ENCODE measurements around the gene DHX29.

The DHX29 gene

DNA sequence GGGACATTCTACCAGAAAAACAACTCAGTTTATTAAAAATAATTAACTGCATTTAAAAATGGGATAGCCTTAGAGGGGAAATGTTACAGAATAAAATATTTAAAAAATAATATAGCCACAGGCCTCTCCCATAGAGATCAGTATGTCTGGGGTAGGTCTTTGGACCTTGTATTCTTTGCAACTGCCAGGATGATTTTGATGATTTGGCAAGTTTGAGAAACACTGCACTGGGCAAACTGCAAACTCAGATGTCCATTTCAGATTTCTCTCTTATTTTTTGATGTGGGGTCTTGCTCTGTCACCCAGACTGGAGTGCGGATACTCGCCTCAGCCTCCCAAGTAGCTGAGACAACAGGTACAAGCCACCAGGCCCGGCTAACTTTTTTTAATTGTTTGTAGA is 49.2 kb downstream of the DHX29 start:
- no peak for FAIRE-seq
- TF ChIP-seq POLR2AphosphoS5 (IDR thresholded peaks at IDR 0.05; ENCODE audit: low read depth, low read length) (no peak), TAF1 (IDR thresholded peaks at IDR 0.05; ENCODE audit: borderline replicate concordance, low read depth, low read length) (no peak), POLR2A (IDR thresholded peaks at IDR 0.05; ENCODE audit: low read depth, low read length) (no peak)
- no peak for DNase-seq (ENCODE audit: insufficient read length)

DNA sequence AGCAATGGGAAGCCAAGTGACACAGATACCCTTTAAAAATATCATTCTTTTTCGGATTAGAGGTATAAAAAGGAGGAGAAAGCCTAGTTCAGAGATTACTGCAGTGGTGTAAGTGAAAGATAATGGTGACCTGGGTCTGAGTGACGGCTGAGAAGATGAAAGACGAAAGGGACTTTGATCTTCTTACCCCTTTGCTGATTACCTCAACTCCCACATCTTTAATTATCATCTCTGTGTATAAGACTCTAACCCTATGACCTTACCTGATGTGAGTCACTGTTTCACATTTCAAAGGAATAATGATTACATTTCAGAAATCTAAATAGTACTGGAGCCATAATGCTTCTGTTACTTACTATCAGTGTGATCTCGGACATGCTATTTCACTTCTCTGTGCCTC is 52.7 kb downstream of the DHX29 start:
- no peak for TF ChIP-seq TAF1 (IDR thresholded peaks at IDR 0.05; ENCODE audit: borderline replicate concordance, low read depth, low read length)
- no peak for TF ChIP-seq POLR2AphosphoS5 (IDR thresholded peaks at IDR 0.05; ENCODE audit: low read depth, low read length)
- FAIRE-seq (no peak), DNase-seq (ENCODE audit: insufficient read length) (no peak)

DNA sequence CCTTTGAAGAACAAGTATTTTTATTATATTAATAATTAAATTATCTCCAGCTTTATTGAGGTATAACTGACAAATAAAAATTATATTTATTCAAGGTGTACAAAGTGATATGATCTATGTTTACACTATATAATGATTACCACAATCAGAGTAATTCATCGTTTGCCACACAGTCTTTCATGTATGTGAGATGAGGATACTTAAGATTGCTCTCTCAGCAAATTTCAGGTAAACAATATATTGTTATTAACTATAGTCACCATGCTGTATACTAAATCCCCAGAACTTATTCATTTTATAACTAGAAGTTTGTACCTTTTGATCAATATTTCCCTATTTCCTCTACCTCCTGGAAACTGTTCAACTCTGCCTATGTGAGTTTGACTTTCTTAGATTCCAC is 57.4 kb downstream of the DHX29 start:
- no peak for TF ChIP-seq POLR2A (IDR thresholded peaks at IDR 0.05; ENCODE audit: low read depth, low read length)
- TF ChIP-seq TAF1 (IDR thresholded peaks at IDR 0.05; ENCODE audit: borderline replicate concordance, low read depth, low read length) = no peak
- no peak for TF ChIP-seq POLR2AphosphoS5 (IDR thresholded peaks at IDR 0.05; ENCODE audit: low read depth, low read length)
- FAIRE-seq = no peak
- no peak for DNase-seq (ENCODE audit: insufficient read length)

DNA sequence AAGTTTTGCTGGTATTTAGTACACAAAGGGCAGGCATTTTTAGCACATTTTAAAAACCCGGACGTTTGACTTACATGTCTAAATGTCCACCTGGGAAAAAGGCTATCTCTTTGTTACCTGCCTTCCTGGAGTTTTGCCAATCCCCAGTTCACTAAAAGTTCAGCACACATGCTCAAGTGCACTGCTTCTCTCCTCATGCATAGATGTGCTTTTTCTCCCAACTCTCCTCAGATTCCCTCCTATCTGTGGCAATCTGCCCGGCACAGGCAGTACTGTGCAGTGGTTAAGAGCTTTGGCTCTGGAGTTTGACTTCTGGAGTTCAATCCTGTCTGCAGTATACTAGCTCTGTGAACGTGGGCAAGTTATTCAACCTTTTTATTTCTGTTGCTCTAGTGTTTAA is 65.7 kb downstream of the DHX29 start:
- no peak for TF ChIP-seq TAF1 (IDR thresholded peaks at IDR 0.05; ENCODE audit: borderline replicate concordance, low read depth, low read length)
- TF ChIP-seq POLR2A (IDR thresholded peaks at IDR 0.05; ENCODE audit: low read depth, low read length) = no peak
- no peak for TF ChIP-seq POLR2AphosphoS5 (IDR thresholded peaks at IDR 0.05; ENCODE audit: low read depth, low read length)
- no peak for FAIRE-seq

DNA sequence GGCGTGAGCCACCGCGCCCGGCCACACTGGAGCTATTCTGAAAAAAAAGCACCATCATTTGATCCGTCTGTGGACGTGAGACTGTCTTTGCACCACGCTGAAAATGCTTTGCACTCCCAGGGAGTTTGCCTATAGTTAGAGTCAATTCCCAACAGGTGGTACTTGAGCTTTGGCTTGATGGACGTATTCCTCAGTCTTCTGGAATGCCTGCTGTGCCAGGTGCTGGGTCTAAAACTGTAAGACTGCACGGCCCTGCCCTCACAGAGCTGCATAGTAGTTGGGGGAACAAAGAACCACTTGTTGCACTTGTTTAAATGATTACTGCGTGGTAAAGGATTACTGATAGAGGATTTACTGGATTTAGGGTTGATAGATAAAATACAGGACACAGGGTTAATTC is 70.7 kb downstream of the DHX29 start:
- no peak for DNase-seq (ENCODE audit: insufficient read length)
- no peak for TF ChIP-seq POLR2AphosphoS5 (IDR thresholded peaks at IDR 0.05; ENCODE audit: low read depth, low read length)
- no peak for TF ChIP-seq POLR2A (IDR thresholded peaks at IDR 0.05; ENCODE audit: low read depth, low read length)
- TF ChIP-seq TAF1 (IDR thresholded peaks at IDR 0.05; ENCODE audit: borderline replicate concordance, low read depth, low read length) = no peak
- no peak for FAIRE-seq

More for the DNA sequence above, 65.7 kb downstream of the DHX29 start:
- DNase-seq (ENCODE audit: insufficient read length) = no peak

DNA sequence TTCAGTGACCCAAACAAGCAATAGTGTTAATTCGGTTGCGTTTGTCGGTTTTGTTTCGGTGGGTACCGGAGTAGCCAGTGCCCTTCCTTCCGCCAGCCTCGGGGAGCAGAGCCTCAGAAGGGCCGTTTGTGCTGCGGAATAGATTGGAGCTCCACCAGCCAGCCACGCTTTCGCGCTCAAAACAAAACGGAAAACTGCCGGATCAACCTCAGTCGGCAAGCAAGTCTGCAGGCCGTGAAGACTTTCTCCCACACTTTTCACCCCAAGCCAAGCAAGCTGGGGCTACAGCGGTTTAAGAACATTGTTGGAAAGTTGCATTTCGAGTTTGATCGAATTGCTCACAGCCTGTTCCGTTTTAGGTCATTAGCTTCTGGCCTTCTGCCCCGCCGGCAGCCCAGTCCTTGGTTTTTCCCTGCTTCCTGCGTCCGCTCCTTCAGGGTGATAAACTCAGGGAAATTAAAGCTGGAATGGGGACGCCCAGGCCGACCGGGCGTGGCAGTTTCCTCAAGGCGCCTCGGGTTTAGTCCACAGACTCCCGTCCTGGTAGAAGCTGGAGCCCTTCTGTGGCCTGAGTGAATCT is 73.3 kb downstream of the DHX29 start:
- TF ChIP-seq TAF1 (IDR thresholded peaks at IDR 0.05; ENCODE audit: borderline replicate concordance, low read depth, low read length) (no peak), POLR2AphosphoS5 (IDR thresholded peaks at IDR 0.05; ENCODE audit: low read depth, low read length) (no peak), POLR2A (IDR thresholded peaks at IDR 0.05; ENCODE audit: low read depth, low read length) (no peak)
- no peak for FAIRE-seq
- no peak for DNase-seq (ENCODE audit: insufficient read length)

DNA sequence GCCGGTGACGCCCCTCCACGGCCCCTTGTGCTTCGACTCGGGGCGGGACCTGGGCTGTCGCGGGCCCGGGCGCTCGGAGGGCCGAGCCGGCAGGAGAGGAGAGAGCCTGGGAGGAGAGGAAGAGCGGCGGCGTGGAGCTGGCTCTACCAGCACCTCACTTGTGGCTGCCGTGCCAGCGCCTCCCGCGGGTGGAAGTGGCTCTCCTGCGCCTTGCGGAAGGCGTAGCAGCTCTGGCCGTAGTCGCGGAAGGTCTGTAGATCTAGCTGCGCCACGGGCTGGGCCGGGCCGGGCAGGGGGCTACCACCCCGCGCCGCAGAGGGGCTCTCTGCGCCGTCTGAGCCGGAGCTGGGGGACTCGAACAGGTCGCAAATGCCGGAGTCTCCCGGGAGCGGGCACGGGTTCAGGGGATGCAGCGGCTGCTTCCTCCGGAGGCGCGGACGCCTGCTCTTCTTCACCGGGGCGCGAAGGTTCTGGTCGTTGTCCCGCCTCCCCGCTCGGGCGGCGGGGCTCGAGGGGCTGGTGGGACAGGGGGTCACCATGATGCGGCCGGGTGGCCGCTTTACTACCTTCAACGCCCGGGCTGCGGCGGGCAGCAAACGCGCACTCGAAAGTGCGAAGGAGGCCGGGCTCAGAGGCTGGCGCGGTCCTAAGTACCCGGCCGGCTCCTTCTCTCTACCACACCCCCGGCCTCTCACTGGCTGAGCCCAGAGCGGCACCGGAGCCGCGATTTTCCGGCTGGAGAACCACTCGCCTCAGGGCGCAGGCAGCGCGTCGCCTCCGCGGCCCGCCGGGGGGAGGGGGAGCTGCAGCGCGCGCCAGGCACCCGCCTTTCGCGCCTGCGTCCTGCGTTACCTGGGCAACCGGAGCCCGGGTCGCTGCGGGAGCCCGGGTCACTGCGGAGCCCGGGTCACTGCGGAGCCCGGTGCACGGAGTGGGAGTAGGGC is 74.2 kb downstream of the DHX29 start, which contains the start of gene CCNO:
CCNO (minus strand) TSS at position 624 of the 944 bp plus-strand sequence; CDS start at position 539, 85 bp downstream.
- FAIRE-seq (no peak), DNase-seq (ENCODE audit: insufficient read length) (no peak)
- no peak for TF ChIP-seq POLR2AphosphoS5 (IDR thresholded peaks at IDR 0.05; ENCODE audit: low read depth, low read length)
- TF ChIP-seq TAF1 (IDR thresholded peaks at IDR 0.05; ENCODE audit: borderline replicate concordance, low read depth, low read length) = no peak
- no peak for TF ChIP-seq POLR2A (IDR thresholded peaks at IDR 0.05; ENCODE audit: low read depth, low read length)

DNA sequence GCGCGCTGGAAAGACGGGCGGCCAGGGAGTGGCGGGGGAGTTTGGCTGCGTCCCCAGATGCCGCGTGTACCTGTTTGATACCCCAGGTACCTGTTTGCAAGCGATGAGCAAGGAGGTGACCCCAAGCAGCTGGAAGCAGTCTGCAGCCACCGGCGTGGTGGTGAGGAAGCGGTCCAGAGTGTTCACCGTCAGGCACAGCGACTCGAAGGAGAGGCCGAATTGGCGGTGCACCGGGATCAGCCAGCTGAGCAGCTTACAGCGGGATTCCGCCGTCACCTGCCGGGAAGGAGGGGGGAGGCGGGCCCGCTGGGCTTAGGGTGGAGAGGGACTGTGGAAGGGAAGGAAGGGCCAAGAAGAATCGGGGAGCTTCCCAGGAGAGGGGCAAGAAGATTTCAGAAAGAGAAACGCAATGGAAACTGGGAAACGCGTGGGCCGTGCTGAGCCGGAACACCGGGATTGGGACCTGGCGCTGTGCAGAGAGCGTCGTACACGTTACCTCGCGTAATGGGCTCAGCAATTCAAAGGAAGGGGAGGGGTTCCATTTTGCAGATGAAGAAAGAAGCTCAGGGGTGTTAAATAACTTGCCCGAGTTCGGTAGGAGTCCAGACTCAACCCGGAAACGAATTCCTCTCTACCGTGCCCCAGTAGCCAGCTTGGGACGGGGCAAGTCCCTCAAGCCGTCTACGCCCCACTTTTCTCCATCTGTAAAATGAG is 75.1 kb downstream of the DHX29 start:
- no peak for DNase-seq (ENCODE audit: insufficient read length)
- TF ChIP-seq POLR2AphosphoS5 (IDR thresholded peaks at IDR 0.05; ENCODE audit: low read depth, low read length) (no peak), TAF1 (IDR thresholded peaks at IDR 0.05; ENCODE audit: borderline replicate concordance, low read depth, low read length) (no peak), POLR2A (IDR thresholded peaks at IDR 0.05; ENCODE audit: low read depth, low read length) (no peak)
- FAIRE-seq = no peak

DNA sequence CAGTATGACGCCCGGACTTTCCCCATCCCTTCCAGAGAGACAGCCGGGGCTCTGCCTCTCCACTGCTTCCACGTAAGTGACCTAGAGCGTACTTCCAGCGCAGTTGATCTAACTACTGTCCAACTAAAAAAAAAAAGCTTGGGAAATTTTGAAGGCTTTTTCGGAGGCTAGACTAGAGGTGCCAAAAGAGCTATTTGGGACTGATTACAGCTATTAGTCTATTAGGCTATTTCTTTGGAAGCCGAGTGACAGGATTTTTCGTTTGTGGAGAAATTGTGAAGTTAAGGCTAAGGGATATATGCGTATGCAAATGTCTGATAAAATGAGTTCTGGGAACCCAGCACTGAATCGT is 75.6 kb downstream of the DHX29 start:
- no peak for FAIRE-seq
- DNase-seq (ENCODE audit: insufficient read length) = no peak
- TF ChIP-seq TAF1 (IDR thresholded peaks at IDR 0.05; ENCODE audit: borderline replicate concordance, low read depth, low read length) = no peak
- no peak for TF ChIP-seq POLR2AphosphoS5 (IDR thresholded peaks at IDR 0.05; ENCODE audit: low read depth, low read length)
- TF ChIP-seq POLR2A (IDR thresholded peaks at IDR 0.05; ENCODE audit: low read depth, low read length) = no peak

DNA sequence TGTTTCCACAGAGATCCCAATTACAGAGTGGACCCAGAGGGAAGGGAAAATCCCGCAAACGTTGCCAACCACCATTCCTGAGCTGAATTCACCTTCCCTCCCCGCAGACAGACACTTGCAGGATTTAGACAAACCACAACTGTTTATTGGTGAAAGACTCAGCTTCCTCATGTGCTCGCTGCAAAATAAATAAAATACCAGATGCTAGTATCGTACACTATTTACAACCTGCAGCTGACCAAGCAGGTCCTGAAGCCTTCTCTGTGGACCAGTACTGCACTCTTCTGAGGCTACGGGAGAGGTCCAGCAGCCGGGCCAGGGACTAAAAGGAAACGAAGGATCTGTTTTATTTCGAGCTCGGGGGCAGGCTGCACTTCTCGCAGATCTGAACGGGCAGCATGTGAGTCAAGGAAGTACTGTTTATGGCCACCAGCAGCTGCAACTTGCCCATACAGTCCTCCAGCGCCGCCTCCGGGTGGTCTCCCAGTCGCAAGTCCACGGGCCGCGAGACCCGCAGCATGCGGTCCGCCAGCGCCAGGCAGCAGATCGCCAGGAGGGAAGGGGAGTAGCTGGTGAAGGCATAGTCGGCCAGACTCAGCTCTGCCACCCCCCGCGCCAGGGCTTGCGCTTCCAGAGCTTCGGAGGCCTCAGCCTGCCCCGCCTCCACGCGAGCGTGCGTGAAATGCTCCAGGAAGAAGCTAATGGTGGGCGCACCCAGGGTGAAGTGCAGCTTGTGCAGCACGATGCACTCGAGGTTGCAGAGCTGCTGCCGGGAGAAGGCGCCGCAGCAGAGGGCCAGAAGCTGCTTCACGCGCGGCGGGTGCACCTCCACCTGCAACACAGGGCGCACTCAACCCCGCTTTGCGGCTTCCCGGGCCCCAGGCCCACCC is 76.2 kb downstream of the DHX29 start:
- FAIRE-seq (no peak), DNase-seq (ENCODE audit: insufficient read length) (no peak)
- TF ChIP-seq POLR2AphosphoS5 (IDR thresholded peaks at IDR 0.05; ENCODE audit: low read depth, low read length) (no peak), POLR2A (IDR thresholded peaks at IDR 0.05; ENCODE audit: low read depth, low read length) (no peak), TAF1 (IDR thresholded peaks at IDR 0.05; ENCODE audit: borderline replicate concordance, low read depth, low read length) (no peak)
